RWPE2 (cell line): ENCODE results near the gene RABGGTB.
"Not testable (repeated sequence)": the region's sequence is repeated elsewhere in the genome, so short reads cannot be mapped to it uniquely, and the experiment has no call there.

Experiments
- ATAC-seq: fragments of 200-7000 bp; cut with Tn5 transposase; 3 replicates; pipeline ENCODE4 v1.9.1; 2021; ENCODE audit warnings: low read depth
- DNase-seq: peaks from one replicate; pipeline ENCODE4 v3.0.0-alpha.2; 2020; ENCODE audit warnings: low spot score
- H3K27ac ChIP-seq: fragments of 450-650 bp; 2 replicates; pipeline ENCODE4 v1.5.1; 2017; ENCODE audit warnings: mild to moderate bottlenecking; ENCODE audit not compliant: poor library complexity, severe bottlenecking
- H3K27me3 ChIP-seq: fragments of 250-450 bp; sonication (Bioruptor Pico); 2 replicates; pipeline ENCODE4 v1.5.1; 2021; ENCODE audit warnings: mild to moderate bottlenecking, moderate library complexity; ENCODE audit not compliant: insufficient read depth, poor library complexity, severe bottlenecking
- H3K36me3 ChIP-seq: fragments of 250-450 bp; sonication (Bioruptor Pico); 2 replicates; pipeline ENCODE4 v1.5.1; 2020; ENCODE audit warnings: low read depth, mild to moderate bottlenecking, moderate library complexity
- H3K4me1 ChIP-seq: fragments of 250-450 bp; sonication (Bioruptor Pico); 2 replicates; pipeline ENCODE4 v1.5.1; 2021; ENCODE audit warnings: mild to moderate bottlenecking, moderate library complexity; ENCODE audit not compliant: insufficient read depth, poor library complexity, severe bottlenecking
- H3K4me3 ChIP-seq: fragments of 250-450 bp; sonication (Bioruptor Pico); 2 replicates; pipeline ENCODE4 v1.5.1; 2021; ENCODE audit warnings: mild to moderate bottlenecking, moderate library complexity; ENCODE audit not compliant: severe bottlenecking
- H3K9me3 ChIP-seq: fragments of 250-450 bp; sonication (Bioruptor Pico); 2 replicates; pipeline ENCODE4 v1.5.1; 2021; ENCODE audit warnings: mild to moderate bottlenecking, moderate library complexity; ENCODE audit not compliant: severe bottlenecking
- CTCF ChIP-seq: fragments of 450-650 bp; IDR thresholded peaks from one replicate; pipeline ENCODE4 v1.5.1; 2017; ENCODE audit warnings: mild to moderate bottlenecking, moderate library complexity; ENCODE audit not compliant: poor library complexity, severe bottlenecking

The RABGGTB gene

GRCh38 chr1:75797273-75797588, 11.2 kb downstream of the RABGGTB start:
- Histone ChIP-seq H3K36me3 (peaks cover 43% of the 10 kb centered on the region), H3K4me1 (no peaks in the 10 kb centered on the region), H3K27ac (no peak overlapping the region), H3K9me3 (no peaks in the 10 kb centered on the region), H3K4me3 (no peak overlapping the region), H3K27me3 (no peaks in the 10 kb centered on the region)
- DNase-seq (no peak), ATAC-seq (no peak)
- no peak for TF ChIP-seq CTCF

GRCh38 chr1:75797606-75798216, 11.7 kb downstream of the RABGGTB start:
- no peak for ATAC-seq
- Histone ChIP-seq H3K9me3 (no peaks in the 10 kb centered on the region), H3K4me1 (no peaks in the 10 kb centered on the region), H3K27ac (no peak overlapping the region), H3K27me3 (no peaks in the 10 kb centered on the region), H3K4me3 (no peak overlapping the region), H3K36me3 (peaks cover 38% of the 10 kb centered on the region)
- no peak for TF ChIP-seq CTCF
- DNase-seq = no peak

GRCh38 chr1:75801480-75801879, 15.4 kb downstream of the RABGGTB start:
- H3K4me3 ChIP-seq, H3K4me1 ChIP-seq, ATAC-seq, H3K27ac ChIP-seq, H3K27me3 ChIP-seq, H3K36me3 ChIP-seq, H3K9me3 ChIP-seq, DNase-seq: not testable (repeated sequence)

- Histone ChIP-seq H3K4me3 (no peak overlapping the region), H3K4me1 (no peaks in the 10 kb centered on the region), H3K9me3 (no peaks in the 10 kb centered on the region), H3K36me3 (no peaks in the 10 kb centered on the region), H3K27ac (no peak overlapping the region), H3K27me3 (no peaks in the 10 kb centered on the region)
- no peak for ATAC-seq
- DNase-seq = no peak
- TF ChIP-seq CTCF = no peak
Measured at GRCh38 chr1:75808921-75809320, 22.9 kb downstream of the RABGGTB start.

- DNase-seq, H3K9me3 ChIP-seq, H3K4me1 ChIP-seq, H3K27ac ChIP-seq, H3K36me3 ChIP-seq, H3K27me3 ChIP-seq, H3K4me3 ChIP-seq, ATAC-seq: not testable (repeated sequence)
Measured at GRCh38 chr1:75810113-75810512, 24.1 kb downstream of the RABGGTB start.

GRCh38 chr1:75811211-75811981, 25.3 kb downstream of the RABGGTB start:
- H3K27me3 ChIP-seq = no peaks in the 10 kb centered on the region
- no peaks in the 10 kb centered on the region for H3K36me3 ChIP-seq
- no peaks in the 10 kb centered on the region for H3K9me3 ChIP-seq
- no peak for TF ChIP-seq CTCF
- no peak overlapping the region for H3K4me3 ChIP-seq
- ATAC-seq = peak; percentile 44; the same call in 1 of the 3 replicates
- H3K27ac ChIP-seq = no peak overlapping the region
- no peak for DNase-seq
- H3K4me1 ChIP-seq = no peaks in the 10 kb centered on the region
